Endothelial cell of umbilical vein (primary cell): ENCODE results near the gene COL21A1. TPM values are rescaled to one million over a fixed set of nuclear protein-coding genes. Genes with fewer than 3 reads are reported as not detected.

Experiments used
- BruUV-seq: library from RNA; stranded (reverse); fragments of 400-500 nt; replicated peaks from 2 replicates; lab custom pipeline; 2021; lab: Mats Ljungman, UMichigan
- CTCF ChIA-PET: fragments of 300-600, 350-600 bp; sonication (Branson Sonifier 250); formaldehyde crosslinking; loops from one replicate; lab custom pipeline; 2021; ENCODE audit warnings: antibody characterized with exemption, inconsistent platforms; lab: Charles Lee
- POLR2A ChIA-PET: fragments of 300-600, 350-600 bp; sonication (Branson Sonifier 250); formaldehyde crosslinking; loops from one replicate; lab custom pipeline; 2021; ENCODE audit warnings: antibody characterized with exemption, inconsistent platforms; lab: Charles Lee
- DNase-seq: peaks from one replicate; pipeline ENCODE4 v3.0.0-alpha.2; 2011; ENCODE audit warnings: low read depth, low spot score
- FAIRE-seq: peaks from 2 replicates; lab custom pipeline; 2011; peaks lifted over from hg19 to GRCh38; lab: Jason Lieb, UNC
- H2AFZ ChIP-seq: 2 replicates; pipeline ENCODE4 v1.6.0; 2012; ENCODE audit warnings: low read depth, low read length, control low read depth, inconsistent platforms
- H3K27ac ChIP-seq: 2 replicates; pipeline ENCODE4 v1.5.1; 2011; ENCODE audit warnings: low read depth, mild to moderate bottlenecking, control low read depth, low read length, moderate library complexity; ENCODE audit not compliant: insufficient read depth
- H3K27me3 ChIP-seq, 2 experiments: 2 replicates each; pipeline versions ENCODE4 v1.6.0 to v1.6.1; 2011; ENCODE audit warnings: low read length in 2 of 2, mixed read lengths in 1 of 2; ENCODE audit not compliant: control insufficient read depth in 2 of 2, insufficient read depth in 2 of 2
- H3K36me3 ChIP-seq, 2 experiments: 2 replicates in 1 of 2; 3 replicates in 1 of 2; pipeline ENCODE4 v1.5.1; 2011; ENCODE audit warnings: low read length in 2 of 2, mild to moderate bottlenecking in 1 of 2, moderate library complexity in 1 of 2; ENCODE audit not compliant: control insufficient read depth in 2 of 2, insufficient read depth in 2 of 2; ENCODE audit errors: extremely low read depth in 1 of 2
- H3K4me1 ChIP-seq: 3 replicates; pipeline ENCODE4 v1.5.1; 2011; ENCODE audit warnings: mild to moderate bottlenecking, low read length; ENCODE audit not compliant: control insufficient read depth, insufficient read depth; ENCODE audit errors: extremely low read depth
- H3K4me2 ChIP-seq: 2 replicates; pipeline ENCODE4 v1.6.1; 2011; ENCODE audit warnings: low read length, control low read depth, mixed read lengths; ENCODE audit not compliant: insufficient read depth
- H3K4me3 ChIP-seq, 3 experiments: fragments of 200-600 bp in 1 of 3; sonication (generic), shearing (Covaris generic) in 1 of 3; replicated peaks in 1 of 3; 2 replicates each; pipeline ENCODE4 v1.5.1; 2011 to 2016; ENCODE audit warnings: control low read depth in 3 of 3, low read length in 3 of 3, mild to moderate bottlenecking in 2 of 3, inconsistent platforms in 1 of 3, low read depth in 1 of 3, moderate library complexity in 1 of 3; ENCODE audit not compliant: insufficient read depth in 1 of 3
- H3K79me2 ChIP-seq: 2 replicates; pipeline ENCODE4 v1.6.0; 2012; ENCODE audit warnings: low read length, inconsistent platforms; ENCODE audit not compliant: control insufficient read depth, insufficient read depth
- H3K9ac ChIP-seq: replicated peaks from 2 replicates; pipeline ENCODE3; 2011; ENCODE audit warnings: low read length, control low read depth; ENCODE audit not compliant: insufficient read depth; ENCODE audit errors: extremely low read depth
- H3K9me1 ChIP-seq: replicated peaks from 3 replicates; pipeline ENCODE4 v1.6.0; 2011; ENCODE audit warnings: mild to moderate bottlenecking, low read length; ENCODE audit not compliant: control insufficient read depth, insufficient read depth; ENCODE audit errors: extremely low read depth
- H3K9me3 ChIP-seq: replicated peaks from 2 replicates; pipeline ENCODE4 v1.5.1; 2012; ENCODE audit warnings: low read length, inconsistent platforms; ENCODE audit not compliant: control insufficient read depth, insufficient read depth
- H4K20me1 ChIP-seq: replicated peaks from 2 replicates; pipeline ENCODE3; 2011; ENCODE audit warnings: mild to moderate bottlenecking, low read length; ENCODE audit not compliant: control insufficient read depth, insufficient read depth; ENCODE audit errors: extremely low read depth
- EZH2 ChIP-seq: IDR thresholded peaks from 2 replicates; pipeline ENCODE4 v1.6.1; 2012; ENCODE audit warnings: borderline replicate concordance, low read depth, mild to moderate bottlenecking, moderate library complexity, low read length, inconsistent platforms; ENCODE audit not compliant: severe bottlenecking
- FOS ChIP-seq: IDR thresholded peaks from 2 replicates; pipeline ENCODE4 v1.6.1; 2011; ENCODE audit warnings: mild to moderate bottlenecking, low read length, moderate library complexity, borderline replicate concordance; ENCODE audit not compliant: insufficient read depth
- GATA2 ChIP-seq: IDR thresholded peaks from 2 replicates; pipeline ENCODE4 v1.7.0; 2011; ENCODE audit warnings: low read depth, mild to moderate bottlenecking, moderate library complexity, mixed read lengths, low read length; ENCODE audit not compliant: insufficient read length, insufficient read depth
- JUN ChIP-seq: IDR thresholded peaks from 2 replicates; pipeline ENCODE4 v1.6.1; 2011; ENCODE audit warnings: borderline replicate concordance, low read depth; ENCODE audit not compliant: insufficient read length, insufficient read depth
- MAX ChIP-seq: IDR thresholded peaks from 2 replicates; pipeline ENCODE4 v1.6.1; 2011; ENCODE audit not compliant: insufficient read depth, insufficient read length
- POLR2A ChIP-seq: IDR thresholded peaks from 2 replicates; pipeline ENCODE4 v1.6.1; 2012; ENCODE audit warnings: low read depth, mild to moderate bottlenecking, control low read depth, low read length
- dilution Hi-C: fragments of 300-500 bp; cut with MboI; formaldehyde crosslinking; loops from one replicate; pipeline ENCODE4 v1.15.0; 2019; ENCODE audit warnings: low sequenced_read_pairs; ENCODE audit not compliant: extremely low pct_ligation_motif_present
- intact Hi-C: fragments of 100-400 bp; cut with micrococcal nuclease; formaldehyde crosslinking; loops from one replicate; pipeline ENCODE4 v1.10.0; 2022
- polyA plus RNA-seq, 4 experiments: library from polyadenylated mRNA; depleted of rRNA in 3 of 4; stranded (reverse) in 3 of 4; unstranded in 1 of 4; fragments of >200 nt; gene quantifications; 2 replicates each; pipeline versions ENCODE4 v1.2.1 to v1.2.3, GENCODE V29; 2011 to 2012; ENCODE audit warnings: missing spikeins in 1 of 4
- total RNA-seq: library from RNA; stranded (reverse); gene quantifications from 2 replicates; pipeline ENCODE4 v1.2.3, GENCODE V29; 2021
- TF ChIP-seq, protein P1 (sequence below), 2 donors: IDR thresholded peaks; 1 replicate in 1 of 2; 2 replicates in 1 of 2; pipeline ENCODE4 v1.5.1; 2011; ENCODE audit warnings: low read length in 2 of 2, mild to moderate bottlenecking in 2 of 2, moderate library complexity in 2 of 2, control low read depth in 1 of 2, inconsistent platforms in 1 of 2, low read depth in 1 of 2; ENCODE audit not compliant: insufficient read depth in 1 of 2; ENCODE audit errors: extremely low read depth in 1 of 2

Gene COL21A1
- total and polyA plus RNA-seq, 2 donors (not counting 3 experiments of a cell fraction or from before 2014, with no cell fraction given) = 0.22 to 1.4 TPM

GRCh38 chr6:56188429-56188828 is 59.0 kb downstream of the COL21A1 start:
- ChIA-PET POLR2A (no interaction called here), CTCF (no interaction called here)
- H3K4me2 ChIP-seq = no peak overlapping the region
- no peak for DNase-seq
- H2AFZ ChIP-seq = no peak overlapping the region
- H3K4me3 ChIP-seq = no peak overlapping the region
- no TSS peak for BruUV-seq
- H3K9ac ChIP-seq = no peak overlapping the region
- no peak overlapping the region for H3K27ac ChIP-seq
- H3K9me1 ChIP-seq = no peaks in the 10 kb centered on the region
- no peaks in the 10 kb centered on the region for H4K20me1 ChIP-seq
- no peaks in the 10 kb centered on the region for H3K9me3 ChIP-seq
- no peaks in the 10 kb centered on the region for H3K4me1 ChIP-seq
- H3K27me3 ChIP-seq = no peaks in the 10 kb centered on the region
- FAIRE-seq = no peak
- H3K36me3 ChIP-seq = no peaks in the 10 kb centered on the region
- no peaks in the 10 kb centered on the region for H3K79me2 ChIP-seq
- TF ChIP-seq FOS (no peak), GATA2 (no peak), POLR2A (no peak), MAX (no peak), EZH2 (no peak), JUN (no peak)
- TF ChIP-seq, protein P1, sequence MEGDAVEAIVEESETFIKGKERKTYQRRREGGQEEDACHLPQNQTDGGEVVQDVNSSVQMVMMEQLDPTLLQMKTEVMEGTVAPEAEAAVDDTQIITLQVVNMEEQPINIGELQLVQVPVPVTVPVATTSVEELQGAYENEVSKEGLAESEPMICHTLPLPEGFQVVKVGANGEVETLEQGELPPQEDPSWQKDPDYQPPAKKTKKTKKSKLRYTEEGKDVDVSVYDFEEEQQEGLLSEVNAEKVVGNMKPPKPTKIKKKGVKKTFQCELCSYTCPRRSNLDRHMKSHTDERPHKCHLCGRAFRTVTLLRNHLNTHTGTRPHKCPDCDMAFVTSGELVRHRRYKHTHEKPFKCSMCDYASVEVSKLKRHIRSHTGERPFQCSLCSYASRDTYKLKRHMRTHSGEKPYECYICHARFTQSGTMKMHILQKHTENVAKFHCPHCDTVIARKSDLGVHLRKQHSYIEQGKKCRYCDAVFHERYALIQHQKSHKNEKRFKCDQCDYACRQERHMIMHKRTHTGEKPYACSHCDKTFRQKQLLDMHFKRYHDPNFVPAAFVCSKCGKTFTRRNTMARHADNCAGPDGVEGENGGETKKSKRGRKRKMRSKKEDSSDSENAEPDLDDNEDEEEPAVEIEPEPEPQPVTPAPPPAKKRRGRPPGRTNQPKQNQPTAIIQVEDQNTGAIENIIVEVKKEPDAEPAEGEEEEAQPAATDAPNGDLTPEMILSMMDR (IDR thresholded peaks at IDR 0.05; ENCODE audit: extremely low read depth in 1 of 2, insufficient read depth in 1 of 2, low read depth in 1 of 2, low read length in 2 of 2) = no peak
- dilution Hi-C loops = no loop called here
- intact Hi-C loops = no loop called here
